Measurements from ENCODE around the gene JMJD6.

The JMJD6 gene

GRCh38 chr17:76737676-76738467 is 11.5 kb upstream of the JMJD6 start, which contains the start of gene MFSD11:
Gene MFSD11, plus strand, starts transcription at chr17:76738119. Its CDS starts 234 bp downstream, at chr17:76738353.
- Histone ChIP-seq H3K27me3 (ENCODE audit: insufficient read depth, poor library complexity, severe bottlenecking) (no peaks in the 10 kb centered on the region), H3K27ac (replicated peaks) (peak within 1 kb of the TSS; percentile 98), H3K4me3 (replicated peaks; ENCODE audit: insufficient read depth, low read length) (peak within 1 kb of the TSS; percentile 92)
- peak; percentile 91 to 94 for DNase-seq (ENCODE audit: low read depth in 1 of 2, low spot score in 1 of 2)
- TF ChIP-seq SPI1 (IDR thresholded peaks at IDR 0.05; ENCODE audit: borderline replicate concordance, low read depth) (no peak), GABPA (IDR thresholded peaks at IDR 0.05; ENCODE audit: low read depth) (no peak), CTCF (IDR thresholded peaks at IDR 0.05; ENCODE audit: insufficient read depth, low read length) (no peak), POLR2AphosphoS5 (IDR thresholded peaks at IDR 0.05; ENCODE audit: low read depth) (peak; percentile 26; the same call in 1 of the 2 replicates), REST (IDR thresholded peaks at IDR 0.05; ENCODE audit: insufficient replicate concordance, low read depth) (peak; percentile 37)

GRCh38 chr17:76737082-76737675 is 10.8 kb upstream of the JMJD6 start, which contains the start of gene SRSF2:
Gene SRSF2, minus strand, starts transcription at chr17:76737331. Its CDS starts 171 bp downstream, at chr17:76737160.
- peak; percentile 96 to 99 for DNase-seq (ENCODE audit: low read depth in 1 of 2, low spot score in 1 of 2)
- TF ChIP-seq CTCF (IDR thresholded peaks at IDR 0.05; ENCODE audit: insufficient read depth, low read length) (no peak), SPI1 (IDR thresholded peaks at IDR 0.05; ENCODE audit: borderline replicate concordance, low read depth) (no peak), POLR2AphosphoS5 (IDR thresholded peaks at IDR 0.05; ENCODE audit: low read depth) (peak; percentile 100), REST (IDR thresholded peaks at IDR 0.05; ENCODE audit: insufficient replicate concordance, low read depth) (peak; percentile 79), GABPA (IDR thresholded peaks at IDR 0.05; ENCODE audit: low read depth) (peak; percentile 81)
- Histone ChIP-seq H3K27me3 (ENCODE audit: insufficient read depth, poor library complexity, severe bottlenecking) (no peaks in the 10 kb centered on the region), H3K4me3 (replicated peaks; ENCODE audit: insufficient read depth, low read length) (peak within 1 kb of the TSS; percentile 92), H3K27ac (replicated peaks) (peak within 1 kb of the TSS; percentile 98)

- TF ChIP-seq CTCF (IDR thresholded peaks at IDR 0.05; ENCODE audit: insufficient read depth, low read length) (no peak), REST (IDR thresholded peaks at IDR 0.05; ENCODE audit: insufficient replicate concordance, low read depth) (no peak), SPI1 (IDR thresholded peaks at IDR 0.05; ENCODE audit: borderline replicate concordance, low read depth) (no peak), POLR2AphosphoS5 (IDR thresholded peaks at IDR 0.05; ENCODE audit: low read depth) (no peak; the same call in 1 of the 2 replicates), GABPA (IDR thresholded peaks at IDR 0.05; ENCODE audit: low read depth) (no peak)
- DNase-seq (ENCODE audit: low read depth in 1 of 2, low spot score in 1 of 2) = peak in 1 of 2 experiments; percentile 36
- Histone ChIP-seq H3K27ac (replicated peaks) (peak overlapping the region; percentile 98), H3K4me3 (replicated peaks; ENCODE audit: insufficient read depth, low read length) (peak overlapping the region; percentile 89), H3K27me3 (ENCODE audit: insufficient read depth, poor library complexity, severe bottlenecking) (no peaks in the 10 kb centered on the region)
Measured at GRCh38 chr17:76736349-76737081, 10.1 kb upstream of the JMJD6 start.

Measured in HL-60 (cell line).